Sigmoid colon (tissue), 7 donors: ENCODE results near the gene HSPB2. TPM values are rescaled to one million over a fixed set of nuclear protein-coding genes. Genes with fewer than 3 reads are reported as not detected.

Experiments used
- DNase-seq: peaks from one replicate; pipeline ENCODE4 v3.0.0-alpha.2; 2019
- H3K27ac ChIP-seq, 4 donors: fragments of 200-600 bp; sonication (generic); one replicate each; pipeline ENCODE4 v1.5.1; 2016 to 2019; ENCODE audit warnings: mild to moderate bottlenecking in 1 of 4
- H3K27me3 ChIP-seq, 3 donors: fragments of 200-600 bp; sonication (generic); one replicate each; pipeline ENCODE4 v1.5.1; 2019; ENCODE audit warnings: mild to moderate bottlenecking in 1 of 3
- H3K36me3 ChIP-seq, 4 donors: fragments of 200-600 bp; sonication (generic); one replicate each; pipeline ENCODE4 v1.5.1; 2016 to 2019
- H3K4me1 ChIP-seq, 4 donors: fragments of 200-600 bp; sonication (generic); one replicate each; pipeline ENCODE4 v1.5.1; 2017 to 2019
- H3K4me3 ChIP-seq, 4 donors: fragments of 200-600 bp; sonication (generic); one replicate each; pipeline ENCODE4 v1.5.1; 2017 to 2019; ENCODE audit warnings: mild to moderate bottlenecking in 2 of 4, moderate library complexity in 1 of 4
- H3K9me3 ChIP-seq, 4 donors: fragments of 200-600 bp in 3 of 4; sonication (generic) in 3 of 4; one replicate each; pipeline versions ENCODE4 v1.5.1 to v1.6.1; 2013 to 2019
- EP300 ChIP-seq, 4 donors: sonication (generic); formaldehyde crosslinking; IDR thresholded peaks; one replicate each; pipeline ENCODE4 v1.6.1; 2017; ENCODE audit warnings: antibody characterized with exemption in 4 of 4
- POLR2A ChIP-seq, 2 donors: fragments of 450-650 bp; IDR thresholded peaks; one replicate each; pipeline ENCODE4 v1.6.1; 2016; ENCODE audit warnings: antibody characterized with exemption in 2 of 2, mild to moderate bottlenecking in 2 of 2, moderate library complexity in 2 of 2
- POLR2AphosphoS5 ChIP-seq, 4 donors: sonication (generic); formaldehyde crosslinking; IDR thresholded peaks; one replicate each; pipeline ENCODE4 v1.6.1; 2017; ENCODE audit warnings: antibody characterized with exemption in 4 of 4
- WGBS, 2 donors: extraction: QIAGEN DNeasy Blood & Tissue Kit; methylation state at CpG; one replicate each; pipeline ENCODE4 v1.1.7; 2013; 5-methylcytosine and 5-hydroxymethylcytosine counted together
- intact Hi-C: fragments of 100-400 bp; cut with DNase I; formaldehyde crosslinking; loops from one replicate; pipeline ENCODE4 v1.15.1; 2023
- polyA plus RNA-seq, 3 donors: library from polyadenylated mRNA; stranded (reverse); fragments of 200-250 nt; gene quantifications; one replicate each; pipeline ENCODE4 v1.2.3, GENCODE V29; 2013
- total RNA-seq, 4 donors: library from RNA; depleted of rRNA; stranded (reverse); fragments of >200 nt; gene quantifications; one replicate each; pipeline ENCODE4 v1.1.0, GENCODE V29; 2016
- TF ChIP-seq, protein P1 (sequence below), 4 experiments: fragments of 450-650 bp in 3 of 4; fragments of 200-600 bp in 1 of 4; IDR thresholded peaks; one replicate each; pipeline ENCODE4 v1.5.1; 2016 to 2019; ENCODE audit warnings: antibody characterized with exemption in 4 of 4, mild to moderate bottlenecking in 3 of 4, moderate library complexity in 2 of 4
- donor health status: healthy with polysubstance abuse.
- donor health status: Bipolar disorder and iron deficiency.
- donor health status: healthy.

HSPB2 gene
- total and polyA plus RNA-seq, 7 donors, result 0.69 to 11.4 (median 2.2) TPM; not detected in 1

GRCh38 chr11:111949519-111950426, 37.2 kb downstream of the HSPB2 start:
- Histone ChIP-seq H3K27ac (no peak overlapping the region), H3K4me1 (peaks cover 0 to 10% (median 5%) of the 10 kb centered on the region in 4 donors), H3K9me3 (no peaks in the 10 kb centered on the region), H3K27me3 (no peaks in the 10 kb centered on the region), H3K36me3 (no peaks in the 10 kb centered on the region), H3K4me3 (no peak overlapping the region)
- intact Hi-C loops, result no loop called here
- TF ChIP-seq EP300 (IDR thresholded peaks at IDR 0.05) (no peak), POLR2A (IDR thresholded peaks at IDR 0.05) (no peak), POLR2AphosphoS5 (IDR thresholded peaks at IDR 0.05) (no peak)
- TF ChIP-seq, protein P1, sequence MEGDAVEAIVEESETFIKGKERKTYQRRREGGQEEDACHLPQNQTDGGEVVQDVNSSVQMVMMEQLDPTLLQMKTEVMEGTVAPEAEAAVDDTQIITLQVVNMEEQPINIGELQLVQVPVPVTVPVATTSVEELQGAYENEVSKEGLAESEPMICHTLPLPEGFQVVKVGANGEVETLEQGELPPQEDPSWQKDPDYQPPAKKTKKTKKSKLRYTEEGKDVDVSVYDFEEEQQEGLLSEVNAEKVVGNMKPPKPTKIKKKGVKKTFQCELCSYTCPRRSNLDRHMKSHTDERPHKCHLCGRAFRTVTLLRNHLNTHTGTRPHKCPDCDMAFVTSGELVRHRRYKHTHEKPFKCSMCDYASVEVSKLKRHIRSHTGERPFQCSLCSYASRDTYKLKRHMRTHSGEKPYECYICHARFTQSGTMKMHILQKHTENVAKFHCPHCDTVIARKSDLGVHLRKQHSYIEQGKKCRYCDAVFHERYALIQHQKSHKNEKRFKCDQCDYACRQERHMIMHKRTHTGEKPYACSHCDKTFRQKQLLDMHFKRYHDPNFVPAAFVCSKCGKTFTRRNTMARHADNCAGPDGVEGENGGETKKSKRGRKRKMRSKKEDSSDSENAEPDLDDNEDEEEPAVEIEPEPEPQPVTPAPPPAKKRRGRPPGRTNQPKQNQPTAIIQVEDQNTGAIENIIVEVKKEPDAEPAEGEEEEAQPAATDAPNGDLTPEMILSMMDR (IDR thresholded peaks at IDR 0.05), result no peak
- 65 to 67% methylated on average over 7 of the region's 7 CpGs for WGBS, 2 donors
- no peak for DNase-seq

DNA sequence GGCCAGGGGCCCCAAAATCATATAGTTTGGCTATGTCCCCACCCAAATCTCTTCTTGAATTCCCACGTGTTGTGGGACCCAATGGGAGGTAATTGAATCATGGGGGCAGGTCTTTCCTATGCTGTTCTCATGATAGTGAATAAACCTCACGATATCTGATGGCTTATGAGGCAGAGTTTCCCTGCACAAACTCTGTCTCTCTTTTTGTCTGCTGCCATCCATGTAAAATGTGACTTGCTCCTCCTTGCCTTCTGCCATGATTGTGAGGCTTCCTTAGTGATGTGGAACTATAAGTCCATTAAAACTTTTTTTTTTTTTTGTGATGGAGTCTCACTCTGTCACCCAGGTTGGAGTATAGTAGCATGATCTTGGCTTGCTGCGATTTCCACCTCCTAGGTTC, 39.0 kb downstream of the HSPB2 start:
- Histone ChIP-seq H3K4me3 (no peak overlapping the region), H3K9me3 (no peaks in the 10 kb centered on the region), H3K27me3 (no peaks in the 10 kb centered on the region), H3K27ac (no peak overlapping the region), H3K4me1 (peaks cover 0 to 4% (median 2%) of the 10 kb centered on the region in 4 donors), H3K36me3 (no peaks in the 10 kb centered on the region)
- intact Hi-C loops, result no loop called here
- no peak for DNase-seq
- TF ChIP-seq EP300 (IDR thresholded peaks at IDR 0.05) (no peak), POLR2A (IDR thresholded peaks at IDR 0.05) (no peak), POLR2AphosphoS5 (IDR thresholded peaks at IDR 0.05) (no peak)
- TF ChIP-seq, protein P1 (IDR thresholded peaks at IDR 0.05), result no peak
- 94 to 96% methylated on average over 3 of the region's 3 CpGs for WGBS, 2 donors

GRCh38 chr11:111954154-111954553, 41.6 kb downstream of the HSPB2 start:
- no peak overlapping the region for H3K27ac ChIP-seq
- intact Hi-C loops, result no loop called here
- TF ChIP-seq EP300 (IDR thresholded peaks at IDR 0.05), result no peak
- TF ChIP-seq POLR2A (IDR thresholded peaks at IDR 0.05), result no peak
- TF ChIP-seq, protein P1 (IDR thresholded peaks at IDR 0.05), result no peak
- no peak for TF ChIP-seq POLR2AphosphoS5 (IDR thresholded peaks at IDR 0.05)
- DNase-seq, result no peak
- H3K36me3 ChIP-seq, result peaks cover 0 to 5% (median 0%) of the 10 kb centered on the region in 4 donors
- 96 to 98% methylated on average over 4 of the region's 4 CpGs for WGBS, 2 donors
- H3K27me3 ChIP-seq, result no peaks in the 10 kb centered on the region
- peaks cover 0 to 4% (median 0%) of the 10 kb centered on the region in 4 donors for H3K4me1 ChIP-seq
- no peaks in the 10 kb centered on the region for H3K9me3 ChIP-seq
- H3K4me3 ChIP-seq, result no peak overlapping the region

GRCh38 chr11:111957663-111958444, 45.3 kb downstream of the HSPB2 start:
- Histone ChIP-seq H3K36me3 (peaks cover 0 to 6% (median 0%) of the 10 kb centered on the region in 4 donors), H3K9me3 (no peaks in the 10 kb centered on the region), H3K27me3 (no peaks in the 10 kb centered on the region), H3K4me1 (no peaks in the 10 kb centered on the region), H3K27ac (no peak overlapping the region), H3K4me3 (no peak overlapping the region)
- intact Hi-C loops, result no loop called here
- no peak for DNase-seq
- 94 to 95% methylated on average over 12 of the region's 12 CpGs for WGBS, 2 donors
- TF ChIP-seq EP300 (IDR thresholded peaks at IDR 0.05) (no peak), POLR2AphosphoS5 (IDR thresholded peaks at IDR 0.05) (no peak), POLR2A (IDR thresholded peaks at IDR 0.05) (no peak)
- TF ChIP-seq, protein P1 (IDR thresholded peaks at IDR 0.05), result no peak
